NCI-H187 (cell line): ENCODE results near the gene ABCD1.

Source experiments
- DNase-seq, 2 experiments: peaks; one replicate each; lab custom pipeline; 2025; lab: John Stamatoyannopoulos, UW

The ABCD1 gene

GRCh38 chrX:153792368-153792767, 67.7 kb downstream of the ABCD1 start:
- DNase-seq: no peak

DNA sequence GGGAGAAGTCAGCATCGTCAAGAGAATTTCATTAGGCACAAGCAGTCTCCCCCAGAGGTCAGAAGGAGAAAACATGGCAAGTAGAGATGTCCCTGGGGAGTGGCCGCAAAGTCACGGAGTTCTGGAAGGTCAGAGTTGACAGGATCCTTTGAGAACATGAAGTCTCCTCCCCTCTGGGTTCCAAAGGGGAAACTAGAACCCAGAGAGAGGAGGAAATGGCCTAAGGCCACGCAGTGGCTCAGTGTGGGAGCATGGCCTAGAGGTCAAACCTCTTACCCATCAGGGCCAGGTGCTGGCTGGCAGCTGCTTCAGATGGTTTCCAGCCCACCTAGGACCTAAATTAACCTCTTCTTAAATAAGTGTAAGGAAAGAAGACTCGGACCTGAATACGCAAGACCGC, 68.6 kb downstream of the ABCD1 start:
- no peak for DNase-seq
